Effector CD4-positive, alpha-beta T cell (primary cell): ENCODE measurements around the gene PRM3.
A peak's percentile ranks its signal among the peaks of the same experiment; 100 is the strongest.

Experiments used
- DNase-seq: peaks from one replicate; pipeline ENCODE4 v3.0.0-alpha.2; 2020

The PRM3 gene

DNA sequence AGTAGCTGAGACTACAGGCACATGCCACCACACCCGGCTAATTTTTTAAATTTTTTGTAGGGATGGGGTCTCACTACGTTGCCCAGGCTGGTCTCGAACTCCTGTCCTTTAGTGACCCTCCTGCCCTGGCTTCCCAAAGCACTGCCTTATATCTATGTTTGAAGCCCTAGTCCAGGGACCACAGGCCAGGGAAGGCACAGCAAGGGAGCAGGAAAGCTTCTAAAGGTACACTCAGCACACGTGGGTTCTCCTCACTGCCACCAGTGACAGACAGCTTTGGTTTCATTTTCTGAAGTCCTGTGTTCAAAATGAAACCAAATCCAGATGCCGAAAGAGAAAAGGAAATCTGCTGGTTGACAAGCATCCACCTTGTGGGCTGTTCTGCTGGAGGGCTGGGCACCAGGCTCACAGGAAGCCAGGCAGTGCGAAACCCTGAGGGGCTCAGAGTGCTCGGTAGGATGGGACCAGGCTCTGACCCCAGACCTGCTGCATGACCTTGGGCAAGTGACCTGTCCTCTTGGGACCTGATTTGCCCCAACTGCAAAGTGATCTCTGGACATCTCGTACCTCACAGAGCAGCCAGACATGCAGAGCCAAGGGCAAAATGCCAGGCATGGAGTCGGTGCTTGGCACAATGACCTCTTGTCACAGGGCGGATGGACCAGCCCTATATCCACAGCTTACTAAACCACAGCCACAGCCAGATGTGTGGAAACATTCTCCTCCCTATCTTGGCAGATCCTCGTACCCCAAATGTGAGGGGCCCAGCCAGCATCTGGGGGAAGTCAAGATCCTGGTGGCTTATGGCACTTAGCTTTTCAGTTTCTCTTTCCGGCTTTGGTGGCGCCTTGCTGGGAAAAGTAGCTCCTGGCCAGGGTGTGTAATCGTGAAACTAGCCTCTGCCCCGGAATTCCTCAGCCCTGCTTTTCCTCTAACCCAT lies 14.6 kb downstream of the PRM3 start:
- no peak for DNase-seq

DNA sequence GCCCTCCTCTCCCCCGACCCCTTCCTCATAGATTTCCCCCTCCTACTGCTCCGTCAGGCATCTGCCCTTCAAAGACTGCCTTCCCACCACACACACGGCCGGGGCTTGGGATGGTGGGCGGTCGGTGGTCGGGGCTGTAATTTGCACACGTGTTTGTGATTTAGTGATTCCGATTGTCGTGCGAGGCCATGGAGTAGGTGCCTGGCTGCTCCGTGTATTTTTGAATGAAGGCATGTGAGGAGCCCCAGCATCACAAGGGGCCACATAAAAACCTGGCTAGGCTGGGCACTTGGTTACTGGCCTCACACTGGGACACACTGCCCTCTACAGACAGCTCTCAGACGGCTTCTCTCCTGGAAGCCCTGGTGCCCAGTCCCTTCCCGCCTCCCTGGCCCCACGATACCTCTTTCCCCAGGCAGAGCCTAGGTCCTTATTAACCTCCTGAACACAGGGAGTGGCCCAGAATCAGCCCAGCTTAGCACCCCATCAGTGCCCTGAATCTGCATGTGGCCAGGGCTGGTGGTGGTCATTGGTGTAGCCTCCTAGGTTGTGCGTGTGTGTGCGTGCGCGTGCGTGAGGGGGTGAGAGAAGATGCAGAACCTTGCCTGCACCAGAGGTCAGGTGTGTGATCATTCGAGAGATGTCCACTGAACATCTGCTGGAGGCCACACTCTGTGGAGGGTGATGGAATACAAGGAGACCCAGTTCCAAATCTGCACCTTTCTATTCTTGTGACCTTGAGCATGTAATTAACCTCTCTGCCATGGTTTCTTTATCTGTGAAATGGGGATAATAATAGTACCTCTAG lies 16.1 kb downstream of the PRM3 start:
- peak; percentile 35 for DNase-seq

DNA sequence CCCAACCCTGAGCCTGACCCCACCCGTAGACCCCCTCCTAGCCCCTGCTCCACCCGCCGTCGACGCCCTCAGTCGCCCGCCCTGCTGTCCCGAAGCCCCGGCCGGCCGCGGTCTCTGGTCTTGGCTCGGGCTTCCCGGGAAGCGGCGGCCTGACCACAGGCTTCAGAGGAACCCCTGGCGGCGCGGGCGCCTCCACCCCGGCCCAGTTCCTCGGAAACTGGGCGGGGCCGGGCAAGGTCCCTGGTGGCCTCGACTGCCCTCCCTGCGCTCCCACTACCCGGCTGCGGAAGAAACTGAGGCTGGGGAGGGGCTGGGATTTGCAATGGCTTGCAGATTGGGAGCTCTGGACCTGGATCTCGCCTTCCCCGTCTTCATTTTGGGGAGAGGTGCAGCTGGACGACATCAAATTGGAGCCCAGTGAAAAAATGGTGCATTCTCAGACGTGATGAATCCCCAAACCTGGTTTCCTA lies 16.7 kb downstream of the PRM3 start:
- DNase-seq: no peak

DNA sequence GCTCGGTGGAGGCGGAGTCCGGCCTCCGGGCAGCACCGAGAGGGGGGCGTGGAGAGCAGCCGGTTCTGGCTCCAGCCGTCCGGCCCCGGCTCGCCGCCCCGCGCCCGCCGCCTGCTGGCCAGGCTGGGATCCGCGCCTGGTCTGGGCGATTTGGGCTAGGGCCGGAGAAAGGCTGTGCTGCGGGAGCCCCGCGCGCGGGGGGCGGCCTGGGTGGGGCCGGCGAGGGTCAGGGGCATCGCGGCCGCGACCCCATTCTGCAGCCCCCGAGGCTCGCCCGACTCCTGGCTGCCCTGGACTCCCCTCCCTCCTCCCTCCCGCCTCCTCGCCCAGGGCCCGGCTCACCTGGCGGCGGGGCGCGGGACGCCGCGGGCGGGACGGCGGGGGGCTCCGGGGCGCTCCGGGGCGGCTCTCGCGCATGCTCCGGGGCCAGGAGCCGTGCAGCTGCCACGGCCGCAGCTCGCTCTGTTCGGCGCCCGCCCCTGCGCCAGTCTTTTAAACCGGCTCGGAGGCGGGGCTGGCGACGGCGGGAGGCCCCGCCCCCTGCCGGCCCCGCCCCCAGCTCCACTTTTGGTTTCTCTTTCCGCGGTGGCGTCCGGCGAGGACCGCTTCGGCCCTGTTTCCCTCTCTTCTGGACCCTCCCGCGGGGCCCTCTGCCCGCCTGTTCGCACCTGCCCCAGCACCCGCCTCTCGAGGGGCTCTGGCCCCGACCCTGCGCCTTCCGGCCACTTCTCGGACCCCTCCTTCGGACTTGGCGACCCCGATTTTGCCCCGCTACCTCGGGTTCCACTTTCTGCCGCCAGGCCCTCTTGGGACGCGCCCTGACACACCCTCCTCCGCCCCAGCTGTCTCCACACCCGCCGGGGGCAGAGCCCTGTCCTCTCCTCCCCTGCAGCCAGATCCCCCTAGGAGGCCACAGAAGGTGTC lies 17.4 kb downstream of the PRM3 start, which contains the start of gene SOCS1:
Gene SOCS1 (minus strand): TSS at position 468 of the 924 bp plus-strand sequence. CDS start 726 bp downstream, outside the sequence.
- DNase-seq: peak; percentile 80

DNA sequence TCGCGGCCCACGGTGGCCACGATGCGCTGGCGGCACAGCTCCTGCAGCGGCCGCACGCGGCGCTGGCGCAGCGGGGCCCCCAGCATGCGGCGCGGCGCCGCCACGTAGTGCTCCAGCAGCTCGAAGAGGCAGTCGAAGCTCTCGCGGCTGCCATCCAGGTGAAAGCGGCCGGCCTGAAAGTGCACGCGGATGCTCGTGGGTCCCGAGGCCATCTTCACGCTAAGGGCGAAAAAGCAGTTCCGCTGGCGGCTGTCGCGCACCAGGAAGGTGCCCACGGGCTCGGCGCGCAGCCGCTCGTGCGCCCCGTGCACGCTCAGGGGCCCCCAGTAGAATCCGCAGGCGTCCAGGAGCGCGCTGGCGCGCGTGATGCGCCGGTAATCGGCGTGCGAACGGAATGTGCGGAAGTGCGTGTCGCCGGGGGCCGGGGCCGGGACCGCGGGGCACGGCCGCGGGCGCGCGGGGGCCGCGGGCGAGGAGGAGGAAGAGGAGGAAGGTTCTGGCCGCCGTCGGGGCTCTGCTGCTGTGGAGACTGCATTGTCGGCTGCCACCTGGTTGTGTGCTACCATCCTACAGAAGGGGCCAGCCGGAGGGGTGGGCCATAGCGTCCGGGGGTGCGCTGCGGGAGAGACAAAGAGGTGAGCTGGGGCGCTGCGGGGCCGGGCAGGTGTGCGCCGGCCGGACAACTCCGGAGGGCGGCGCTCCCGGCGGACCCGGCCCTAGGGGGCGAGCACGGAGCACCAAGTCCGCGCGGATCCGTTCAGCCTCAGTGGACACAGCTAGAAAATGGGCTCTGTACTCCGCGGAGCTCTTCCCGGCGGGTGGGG lies 18.3 kb downstream of the PRM3 start:
- peak; percentile 58 for DNase-seq

DNA sequence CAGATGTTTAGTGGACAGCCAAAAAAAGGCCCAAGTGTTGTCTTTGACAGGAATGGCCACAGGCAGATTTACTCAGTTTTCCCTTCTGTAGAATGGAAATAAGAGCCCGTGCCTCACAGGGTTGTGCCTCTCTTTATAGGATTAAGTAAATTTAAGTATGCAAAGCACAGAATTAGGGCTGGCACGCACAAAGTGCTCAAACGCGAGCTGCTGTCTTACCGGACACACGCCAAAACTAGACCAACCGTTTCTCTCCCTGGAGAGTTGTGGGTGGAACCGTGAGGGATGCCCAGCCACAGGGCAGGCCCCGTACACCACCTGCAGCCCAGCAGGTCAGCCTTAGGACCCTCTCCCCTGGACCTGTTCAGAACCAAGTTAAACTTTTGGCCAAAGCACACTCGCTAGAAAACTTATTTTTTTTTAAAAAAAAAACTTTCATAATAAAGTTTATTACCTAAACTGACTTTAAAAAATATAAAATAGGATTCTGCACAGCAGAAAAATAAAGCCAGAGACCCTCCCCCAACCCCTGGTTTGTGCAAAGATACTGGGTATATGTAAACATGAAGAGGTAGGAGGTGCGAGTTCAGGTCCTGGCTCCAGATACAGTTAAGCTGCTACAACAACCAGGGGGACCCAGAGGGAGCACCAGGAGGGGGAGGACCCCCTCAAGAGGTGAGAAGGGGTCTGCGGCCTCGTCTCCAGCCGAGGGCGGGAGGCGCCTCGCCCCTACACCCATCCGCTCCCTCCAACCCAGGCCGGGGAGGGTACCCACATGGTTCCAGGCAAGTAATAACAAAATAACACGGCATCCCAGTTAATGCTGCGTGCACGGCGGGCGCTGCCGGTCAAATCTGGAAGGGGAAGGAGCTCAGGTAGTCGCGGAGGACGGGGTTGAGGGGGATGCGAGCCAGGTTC lies 19.2 kb downstream of the PRM3 start:
- DNase-seq: no peak

DNA sequence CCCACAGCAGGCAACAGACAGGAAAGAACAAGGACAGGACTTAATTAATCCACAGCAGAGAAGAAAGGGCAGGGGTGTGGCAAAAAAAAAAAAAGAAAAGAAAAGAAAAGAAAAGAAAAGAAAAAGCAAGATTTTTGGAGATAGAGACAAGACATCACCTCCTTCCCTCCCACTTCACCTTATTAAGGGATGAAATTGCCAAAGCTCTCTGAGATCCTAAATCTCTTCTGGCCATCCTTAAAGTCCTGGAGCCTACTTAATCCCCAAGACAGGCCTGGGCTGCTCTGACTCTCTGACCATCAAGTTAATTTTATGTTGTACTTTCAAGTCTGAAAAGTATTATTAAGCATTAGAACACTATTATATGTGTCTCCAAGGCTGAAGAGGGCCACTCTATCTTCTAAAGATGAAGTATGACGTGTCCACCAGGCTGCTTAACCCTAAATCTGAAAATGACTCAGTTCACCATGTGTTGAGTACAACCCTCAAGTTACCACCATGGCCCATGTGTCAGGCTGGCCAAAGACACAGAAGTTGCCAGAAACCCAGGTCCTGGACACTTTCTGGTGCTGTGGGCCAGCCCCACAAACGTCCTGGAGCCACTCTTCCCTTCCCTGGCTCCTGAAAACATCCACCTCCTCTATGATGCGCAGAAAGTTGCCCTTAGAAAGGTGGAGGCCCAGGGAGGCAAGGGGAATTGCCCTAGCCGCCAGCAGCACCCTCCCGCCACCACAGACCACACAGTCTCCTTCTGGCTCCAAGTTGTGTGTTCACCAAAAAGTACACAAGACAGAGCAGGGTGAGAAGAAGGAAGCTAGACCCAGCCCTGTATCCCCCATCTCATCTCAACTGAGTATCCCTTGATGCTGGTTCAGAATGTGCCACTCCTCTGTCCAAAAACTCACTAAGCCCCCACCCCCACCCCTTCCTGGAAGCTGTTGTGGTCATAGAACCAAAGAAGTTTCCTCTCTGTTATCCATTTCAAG lies 20.1 kb downstream of the PRM3 start:
- peak; percentile 38 for DNase-seq

DNA sequence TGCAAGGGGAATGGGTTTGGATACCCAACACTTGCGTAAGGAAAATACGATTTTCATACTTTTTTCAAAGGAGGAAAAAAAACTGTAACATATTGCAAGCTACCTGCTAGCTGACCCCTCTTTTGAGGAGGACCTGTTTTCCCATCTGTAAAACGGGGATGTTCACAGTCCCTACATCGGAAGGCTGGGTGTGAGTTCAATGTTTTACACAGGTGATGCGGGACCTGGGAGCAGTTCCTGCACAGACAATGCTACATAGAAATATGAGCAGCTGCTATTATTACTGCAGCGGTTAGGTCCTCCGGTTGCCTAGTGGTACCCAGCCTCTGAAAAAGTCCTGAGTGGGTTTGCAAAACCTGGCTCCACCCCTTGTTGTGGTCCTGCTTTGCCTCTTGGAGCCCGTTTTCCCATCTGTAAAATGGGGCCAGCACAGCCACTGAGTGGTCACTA lies 20.9 kb downstream of the PRM3 start:
- no peak for DNase-seq

DNA sequence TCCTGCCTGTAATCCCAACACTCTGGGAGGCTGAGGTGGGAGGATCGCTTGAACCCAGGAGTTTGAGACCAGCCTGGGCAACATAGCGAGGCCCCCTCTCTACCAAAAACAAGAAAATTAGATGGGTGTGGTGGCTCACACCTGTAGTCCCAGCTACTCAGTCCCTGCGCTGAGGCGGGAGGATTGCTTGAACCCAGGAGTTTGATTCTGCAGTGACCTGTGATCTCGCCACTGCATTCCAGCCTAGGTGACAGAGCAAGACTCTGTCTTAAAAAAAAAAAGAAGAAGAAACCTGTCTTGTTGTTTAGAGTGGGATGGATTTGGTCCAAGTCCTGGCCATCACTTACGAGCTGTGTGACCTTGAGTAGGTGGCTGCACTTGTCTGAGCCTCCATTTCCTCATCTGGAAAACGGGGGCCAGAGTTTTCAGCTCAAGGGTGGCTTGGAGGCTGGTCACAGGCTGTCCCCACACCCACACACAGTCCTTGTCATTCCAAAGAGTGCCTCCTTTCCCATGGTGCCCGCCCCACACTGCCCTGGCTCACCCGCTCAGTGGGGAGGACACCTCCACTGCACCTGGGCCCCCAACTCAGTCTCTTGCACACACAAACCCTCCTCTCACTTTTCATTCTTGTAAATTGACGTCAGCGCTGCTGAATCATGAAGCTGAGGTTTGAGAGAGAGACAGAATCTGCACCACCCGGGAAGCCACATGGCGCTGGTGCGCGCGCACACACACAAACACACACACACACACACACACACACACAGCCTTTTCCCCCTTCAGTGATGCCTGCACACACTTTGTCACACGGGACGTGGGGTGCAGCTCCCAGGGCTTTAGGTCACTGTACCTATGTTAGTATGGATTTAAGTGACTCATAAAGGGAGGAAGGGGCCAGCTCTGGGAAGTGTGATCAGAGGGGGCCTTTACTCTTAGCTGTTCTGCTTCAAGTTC lies 21.6 kb downstream of the PRM3 start:
- DNase-seq: peak; percentile 70

DNA sequence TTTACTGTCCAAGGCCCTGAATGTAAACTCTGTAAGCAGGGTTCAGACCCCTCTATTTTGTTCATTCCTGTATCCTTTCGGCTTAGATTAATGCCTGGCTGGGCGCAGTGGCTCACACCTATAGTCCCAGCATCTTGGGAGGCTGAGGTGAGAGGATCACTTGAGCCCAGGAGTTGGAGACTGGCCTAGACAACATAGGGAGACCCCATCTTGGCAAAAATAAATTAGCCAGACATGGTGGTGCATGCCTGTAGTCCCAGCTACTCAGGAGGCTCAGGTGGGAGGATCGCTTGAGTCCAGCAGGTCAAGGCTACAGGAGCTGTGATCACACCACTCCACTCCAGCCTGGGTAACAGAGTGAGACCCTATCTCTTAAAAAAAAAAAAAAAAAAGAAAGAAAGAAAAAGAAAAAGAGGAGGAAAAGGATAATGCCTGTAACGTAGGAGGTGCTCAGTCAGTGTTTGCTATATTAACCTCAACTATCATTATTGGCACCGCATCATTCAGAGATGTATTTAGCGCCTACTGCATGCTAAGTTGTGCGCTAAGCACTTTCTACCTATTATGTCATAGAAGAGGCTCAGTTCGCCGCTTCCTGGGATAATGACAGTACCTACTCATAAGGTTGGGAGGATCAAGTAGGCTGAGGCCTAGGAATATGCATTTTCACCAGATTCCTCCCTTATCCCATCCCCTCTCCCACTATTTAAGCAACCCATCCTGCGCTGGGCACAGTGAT lies 22.5 kb downstream of the PRM3 start:
- DNase-seq: no peak

DNA sequence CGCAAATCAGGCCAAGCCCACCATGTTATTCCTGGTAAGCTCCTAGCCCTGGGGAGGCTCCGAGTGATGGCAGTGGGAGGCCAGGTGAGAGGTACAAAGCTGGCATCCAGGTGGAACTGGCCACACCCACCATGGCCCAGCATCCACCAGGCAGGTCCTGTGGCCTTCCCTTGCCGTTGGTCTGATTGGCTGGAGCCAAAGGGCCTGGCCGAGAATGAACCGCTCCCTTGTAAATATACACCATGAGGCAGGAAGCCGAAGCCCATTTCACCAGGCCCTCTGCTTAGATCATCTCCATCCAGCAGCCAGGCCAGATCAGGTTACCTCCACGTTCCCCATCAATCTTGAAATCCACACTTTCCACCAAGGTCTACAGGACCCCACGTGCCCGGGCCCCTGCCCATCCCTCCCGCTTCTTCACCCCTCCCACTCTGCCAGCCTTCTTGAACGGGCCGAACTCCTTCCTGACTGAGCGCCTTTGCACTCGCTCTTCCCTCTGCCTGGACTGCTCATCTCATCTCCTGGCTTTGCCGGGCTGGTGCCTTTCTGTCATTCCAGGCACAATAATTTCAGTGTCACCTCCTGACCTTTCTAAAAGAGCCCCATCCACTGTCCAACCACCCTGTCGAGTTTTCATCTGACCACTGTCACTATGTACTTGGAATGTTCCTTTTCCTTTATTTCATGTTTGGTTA lies 23.2 kb downstream of the PRM3 start:
- no peak for DNase-seq

DNA sequence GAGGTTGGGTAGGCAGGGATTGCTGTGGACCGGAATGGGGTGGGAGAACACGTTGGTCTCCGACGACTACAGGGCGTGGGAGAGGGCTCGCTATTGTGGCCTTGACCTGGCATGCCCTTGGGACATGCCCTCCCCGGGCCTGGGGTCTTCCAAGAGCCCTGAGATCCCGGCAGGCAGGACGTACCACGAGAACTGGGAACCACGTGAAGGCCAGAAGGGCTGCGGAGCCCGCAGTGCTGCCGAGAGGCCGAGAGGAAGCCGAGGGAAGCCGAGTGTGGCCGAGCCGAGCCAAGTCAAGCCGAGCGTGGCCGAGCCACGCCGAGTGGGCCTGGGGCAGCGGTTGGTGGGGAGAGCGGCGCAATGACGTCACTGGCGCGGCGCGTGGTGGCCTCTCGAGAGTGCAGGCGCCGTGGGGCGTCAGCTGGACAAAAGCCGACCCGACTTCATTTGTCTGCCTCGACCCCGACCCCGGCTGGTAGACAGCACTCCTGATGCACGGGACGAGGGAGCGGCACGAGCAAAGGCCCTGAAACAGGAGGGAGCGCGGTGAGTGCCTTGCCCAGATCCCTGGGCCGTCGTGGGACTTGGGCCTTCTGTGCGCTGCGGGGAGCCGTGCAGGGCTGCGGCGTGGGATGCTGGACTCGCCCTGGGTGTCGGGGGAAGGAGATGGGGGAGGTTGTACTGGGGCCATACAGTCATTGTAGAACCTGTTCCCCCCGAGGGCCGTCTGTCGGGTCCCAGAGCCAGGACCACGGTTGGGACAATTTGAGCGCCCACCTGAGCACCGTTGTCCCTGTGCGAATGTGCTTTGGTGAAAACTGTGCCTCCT lies 24.0 kb downstream of the PRM3 start:
- DNase-seq: no peak

DNA sequence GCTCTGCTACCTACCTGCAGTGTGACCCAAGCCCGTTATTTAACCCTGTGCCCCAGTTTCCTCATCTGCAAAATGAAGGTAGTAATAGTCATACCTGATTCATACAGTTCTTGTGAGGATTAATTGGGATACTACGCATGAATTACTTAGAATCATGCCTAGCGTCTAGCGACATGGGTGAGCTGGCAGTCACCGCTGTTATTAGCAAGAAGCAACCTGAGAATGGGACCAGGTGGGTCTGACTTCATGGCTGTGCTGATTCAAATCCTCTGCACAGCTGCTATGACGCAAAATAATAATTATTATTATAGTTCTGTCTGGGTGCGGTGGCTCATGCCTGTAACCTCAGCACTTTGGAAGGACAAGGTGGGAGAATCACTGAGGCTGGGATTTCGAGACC lies 25.3 kb downstream of the PRM3 start:
- DNase-seq: no peak

DNA sequence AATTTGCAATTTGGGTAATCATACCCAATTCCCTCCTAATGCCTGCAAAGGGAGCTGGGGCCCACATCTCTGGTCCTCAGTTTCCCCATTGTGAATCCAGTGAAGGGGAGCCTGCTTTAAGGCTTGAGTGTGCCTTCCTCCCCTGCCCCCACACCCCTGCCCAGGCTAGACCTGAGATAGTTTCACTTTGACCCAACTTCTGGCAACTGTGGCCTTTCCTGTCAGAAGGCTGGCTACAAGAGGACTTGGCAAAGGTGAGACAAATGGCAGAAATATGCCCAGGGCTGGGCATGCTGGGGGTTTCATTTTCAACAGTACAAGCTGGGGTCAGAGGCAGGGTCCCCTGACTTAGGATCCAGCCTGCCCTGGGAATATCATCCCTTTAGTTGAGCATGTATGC lies 27.4 kb downstream of the PRM3 start:
- no peak for DNase-seq

DNA sequence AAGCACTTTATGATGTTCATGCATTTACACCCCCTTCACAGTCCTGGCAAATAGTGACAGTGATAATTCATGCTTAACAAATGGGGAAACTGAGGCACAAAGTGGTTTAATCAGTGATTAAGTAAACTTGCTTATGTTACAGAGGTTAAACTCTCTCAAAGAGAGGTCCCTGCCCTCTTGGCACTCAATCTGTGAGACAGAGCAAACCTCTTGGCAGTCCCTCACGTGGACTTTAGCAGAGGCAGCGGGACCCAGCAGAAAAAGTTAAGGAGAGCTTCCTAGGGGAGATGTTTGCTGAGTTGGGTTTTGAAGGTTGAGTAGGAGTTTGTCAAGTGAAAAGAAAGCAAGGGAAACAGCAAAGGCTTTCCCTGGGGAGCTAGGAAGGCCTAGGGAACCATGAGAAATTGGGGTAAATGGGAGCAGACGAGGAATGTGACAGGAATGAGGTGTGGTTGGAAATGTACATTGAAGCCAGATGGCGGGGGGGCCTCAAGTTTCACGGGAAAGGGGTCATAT lies 28.1 kb downstream of the PRM3 start:
- DNase-seq: no peak
